ENCODE results near the gene VPS13D.

DNA sequence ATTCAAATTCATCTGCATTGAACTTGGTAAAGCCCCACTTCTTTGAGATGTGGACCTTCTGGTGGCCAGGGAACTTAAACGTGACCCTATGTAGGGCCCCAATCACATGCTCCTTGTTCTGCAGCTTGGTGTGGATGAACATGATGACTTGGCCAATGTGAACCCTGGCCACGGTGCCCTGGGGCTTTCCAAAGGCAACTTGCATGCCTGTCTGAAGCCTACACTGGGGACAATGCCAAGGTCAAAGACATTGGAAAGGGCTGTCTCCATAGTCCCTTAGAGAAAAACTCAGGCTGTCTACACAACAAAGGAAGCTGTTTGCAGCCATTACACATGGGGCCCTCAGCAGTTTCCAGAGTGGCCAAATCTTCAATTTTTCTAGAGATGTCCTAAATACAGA is 8.9 kb upstream of the VPS13D start:
- TF ChIP-seq, protein P1, sequence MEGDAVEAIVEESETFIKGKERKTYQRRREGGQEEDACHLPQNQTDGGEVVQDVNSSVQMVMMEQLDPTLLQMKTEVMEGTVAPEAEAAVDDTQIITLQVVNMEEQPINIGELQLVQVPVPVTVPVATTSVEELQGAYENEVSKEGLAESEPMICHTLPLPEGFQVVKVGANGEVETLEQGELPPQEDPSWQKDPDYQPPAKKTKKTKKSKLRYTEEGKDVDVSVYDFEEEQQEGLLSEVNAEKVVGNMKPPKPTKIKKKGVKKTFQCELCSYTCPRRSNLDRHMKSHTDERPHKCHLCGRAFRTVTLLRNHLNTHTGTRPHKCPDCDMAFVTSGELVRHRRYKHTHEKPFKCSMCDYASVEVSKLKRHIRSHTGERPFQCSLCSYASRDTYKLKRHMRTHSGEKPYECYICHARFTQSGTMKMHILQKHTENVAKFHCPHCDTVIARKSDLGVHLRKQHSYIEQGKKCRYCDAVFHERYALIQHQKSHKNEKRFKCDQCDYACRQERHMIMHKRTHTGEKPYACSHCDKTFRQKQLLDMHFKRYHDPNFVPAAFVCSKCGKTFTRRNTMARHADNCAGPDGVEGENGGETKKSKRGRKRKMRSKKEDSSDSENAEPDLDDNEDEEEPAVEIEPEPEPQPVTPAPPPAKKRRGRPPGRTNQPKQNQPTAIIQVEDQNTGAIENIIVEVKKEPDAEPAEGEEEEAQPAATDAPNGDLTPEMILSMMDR (IDR thresholded peaks at IDR 0.05 in 8 of 11, conservative IDR thresholded peaks at IDR 0.05 in 3 of 11): no peak
- no peak for TF ChIP-seq POLR2A (IDR thresholded peaks at IDR 0.05)
